ENCODE data around the gene SHMT1. TPM values are rescaled to one million over a fixed set of nuclear protein-coding genes. Genes with fewer than 3 reads are reported as not detected.
"Not testable (repeated sequence)": the region's sequence is repeated elsewhere in the genome, so short reads cannot be mapped to it uniquely, and the experiment has no call there.

Gene SHMT1
- total RNA-seq, 1 experiment from 2014 or later: 83.3 TPM

DNA sequence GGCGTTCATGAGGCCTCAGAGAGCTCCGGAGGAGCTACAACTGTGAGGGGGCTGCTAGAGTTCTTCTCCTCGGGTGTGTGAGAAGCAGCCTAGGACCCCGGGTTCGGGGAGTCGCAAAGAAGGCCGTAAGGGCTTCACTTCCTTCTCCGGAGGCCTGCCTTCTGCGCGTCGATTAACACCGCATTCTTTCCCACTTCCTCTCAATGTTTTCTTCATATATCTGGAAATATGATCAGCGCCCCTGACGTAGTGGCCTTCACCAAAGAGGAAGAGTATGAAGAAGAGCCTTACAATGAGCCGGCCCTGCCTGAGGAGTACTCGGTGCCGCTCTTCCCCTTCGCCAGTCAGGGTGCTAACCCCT lies 47.8 kb downstream of the SHMT1 start:
- no peak for DNase-seq (ENCODE audit: low read depth)
- in situ Hi-C loops (cut with HindIII; ENCODE audit: low pct_unique_long_range_greater_than_20kb, low sequenced_read_pairs): no loop called here

DNA sequence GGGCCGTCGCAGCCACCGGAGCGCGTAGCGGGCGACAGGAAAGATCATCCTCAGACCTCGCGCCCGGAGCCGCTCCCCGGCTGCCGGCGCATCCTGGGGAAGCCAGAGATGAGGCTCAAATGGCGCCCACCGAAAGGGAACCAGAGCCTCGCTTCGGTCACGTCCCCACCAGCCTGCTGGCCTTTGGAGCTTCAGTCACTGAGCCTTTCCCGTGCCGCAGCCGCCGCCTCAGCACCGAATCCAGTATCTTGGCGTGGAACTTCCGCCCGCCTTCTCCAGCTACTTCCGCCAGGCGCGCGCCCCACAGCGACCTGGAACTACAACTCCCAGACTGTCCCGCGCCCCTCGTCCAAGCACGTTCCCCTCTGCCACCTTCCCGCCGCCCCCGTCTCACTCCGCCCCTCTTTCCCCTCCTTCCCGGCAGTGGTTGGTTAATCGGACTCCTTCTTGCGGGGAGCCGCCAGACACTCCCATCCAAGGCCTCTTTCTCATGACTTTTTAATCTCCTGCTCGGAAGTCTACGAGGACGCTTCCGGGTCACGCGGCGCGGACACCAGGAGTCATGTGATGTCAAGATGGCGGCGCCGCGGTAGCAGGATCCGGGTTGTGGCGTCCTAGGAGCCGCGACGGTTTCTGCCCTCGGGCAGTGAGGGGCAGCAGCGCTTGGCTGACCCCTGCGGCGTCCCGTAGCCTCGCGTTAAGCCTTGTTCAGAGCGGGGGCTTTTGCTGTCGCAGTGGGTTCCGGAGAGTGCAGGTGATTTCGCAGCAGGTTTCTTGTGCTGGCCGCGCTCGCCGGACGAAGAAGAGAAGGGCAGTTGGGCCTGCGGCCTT lies 48.4 kb downstream of the SHMT1 start, which contains the start of the genes SMCR8 and TOP3A:
Gene SMCR8, plus strand, starts transcription at position 563 of the 831 bp plus-strand sequence. CDS start 497 bp downstream, outside the sequence.
Gene TOP3A, minus strand, starts transcription at position 264 of the 831 bp plus-strand sequence. Its CDS starts 216 bp downstream, at position 48.
- DNase-seq (ENCODE audit: low read depth): peak; percentile 95
- in situ Hi-C loops (cut with HindIII; ENCODE audit: low pct_unique_long_range_greater_than_20kb, low sequenced_read_pairs): no loop called here

DNA sequence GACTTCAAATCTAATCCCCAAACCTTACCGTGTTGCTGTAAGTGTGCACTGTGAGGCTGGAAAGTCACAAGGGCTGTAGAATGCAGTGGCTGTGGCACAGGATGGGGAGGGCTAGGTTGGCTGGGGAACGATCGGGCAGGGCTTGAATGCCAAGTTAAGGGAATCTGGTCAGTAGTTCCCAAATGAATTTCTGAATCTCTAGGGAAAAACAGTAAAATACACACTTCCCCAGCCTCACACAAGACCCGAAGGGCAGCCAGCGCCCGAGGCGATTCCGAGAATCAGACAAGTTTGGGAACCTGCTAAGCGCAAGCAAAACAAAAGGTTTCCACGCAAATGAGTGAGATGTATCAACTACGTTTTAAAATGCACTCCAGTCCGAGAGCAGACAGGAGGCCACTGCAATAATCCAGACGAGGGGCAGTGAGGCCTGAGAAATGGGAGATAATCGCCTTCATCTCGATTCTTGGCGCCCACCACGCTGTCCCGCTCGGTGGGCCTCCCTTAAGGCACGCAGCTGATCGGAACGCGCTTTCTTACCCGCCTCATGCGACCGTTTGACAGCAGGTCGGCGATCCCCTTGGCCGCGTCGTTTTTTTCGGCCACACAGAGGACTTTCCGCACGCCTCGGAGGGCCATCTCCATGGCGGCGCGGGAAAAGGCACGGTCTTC lies 49.2 kb downstream of the SHMT1 start:
- DNase-seq (ENCODE audit: low read depth): no peak
- in situ Hi-C loops (cut with HindIII; ENCODE audit: low pct_unique_long_range_greater_than_20kb, low sequenced_read_pairs): no loop called here

DNA sequence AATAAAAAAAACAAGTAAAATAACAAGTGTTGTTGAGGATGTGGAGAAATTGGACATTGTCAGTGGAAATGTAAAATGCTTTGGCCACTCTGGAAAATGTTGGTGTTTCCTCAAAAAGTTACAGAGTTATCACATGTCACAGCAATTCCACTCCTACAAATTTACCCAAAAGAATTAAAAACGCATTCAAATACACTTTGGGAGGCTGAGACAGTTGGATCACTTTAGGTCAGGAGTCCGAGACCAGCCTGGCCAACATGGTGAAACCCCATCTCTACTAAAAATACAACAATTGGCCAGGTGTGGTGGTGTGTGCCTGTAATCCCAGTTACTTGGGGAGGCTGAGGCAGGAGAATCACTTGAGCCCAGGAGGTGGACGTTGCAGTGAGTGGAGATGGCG lies 54.1 kb downstream of the SHMT1 start:
- DNase-seq (ENCODE audit: low read depth): no peak
- in situ Hi-C loops (cut with HindIII; ENCODE audit: low pct_unique_long_range_greater_than_20kb, low sequenced_read_pairs): no loop called here

DNA sequence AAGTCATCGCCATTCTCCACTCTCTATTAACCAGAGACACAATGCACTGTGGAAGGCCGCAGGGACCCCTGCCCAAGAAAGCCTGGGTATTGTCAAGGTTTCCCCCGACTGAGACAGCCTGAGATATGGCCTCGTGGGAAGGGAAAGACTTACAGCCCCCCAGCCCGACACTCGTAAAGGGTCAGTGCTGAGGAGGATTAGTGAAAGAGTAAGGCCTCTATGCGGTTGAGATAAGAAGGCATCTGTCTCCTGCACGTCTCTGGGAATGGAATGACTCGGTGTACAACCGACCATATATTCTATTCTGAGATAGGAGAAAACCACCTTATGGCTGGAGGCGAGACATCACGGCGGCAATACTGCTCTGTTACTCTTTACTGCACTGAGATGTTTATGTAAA lies 60.1 kb downstream of the SHMT1 start:
- DNase-seq (ENCODE audit: low read depth): not testable (repeated sequence)

DNA sequence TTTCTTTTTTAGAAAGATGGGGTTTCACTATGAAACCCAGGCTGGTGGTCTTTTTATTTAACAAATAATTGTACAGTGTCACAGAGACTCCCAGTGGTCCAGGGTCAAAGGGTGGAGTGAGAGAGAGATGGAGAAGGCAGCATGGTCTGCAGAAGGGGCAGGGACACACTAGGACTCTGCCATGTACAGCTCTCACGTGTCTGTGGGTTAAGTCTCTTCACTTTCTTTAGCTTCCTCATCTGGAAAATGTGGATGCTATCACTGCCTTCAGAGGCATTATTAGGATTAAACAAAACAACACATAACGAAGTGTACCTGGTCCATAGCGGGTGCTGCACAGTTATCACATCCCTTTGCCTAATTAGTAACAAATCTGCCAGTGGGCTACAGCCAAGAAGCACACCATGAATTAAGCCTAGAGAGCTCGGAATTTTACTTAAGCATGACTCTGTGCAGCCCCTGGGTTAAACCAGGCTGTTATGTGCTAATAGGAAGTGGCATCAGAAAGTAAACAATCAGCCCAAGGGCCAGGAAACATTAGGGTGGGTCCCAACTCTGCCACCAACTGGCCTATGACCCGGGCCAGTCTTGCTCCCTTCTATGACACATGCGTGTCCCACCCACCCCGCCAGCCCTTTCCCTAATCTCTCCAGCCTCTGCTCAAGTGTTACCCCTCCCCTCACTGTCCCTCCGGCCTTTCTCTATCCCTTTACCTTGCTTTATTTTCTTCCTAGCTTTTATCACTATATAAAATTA lies 62.4 kb downstream of the SHMT1 start:
- no peak for DNase-seq (ENCODE audit: low read depth)
- in situ Hi-C loops (cut with HindIII; ENCODE audit: low pct_unique_long_range_greater_than_20kb, low sequenced_read_pairs): no loop called here

More for the DNA sequence above, 60.1 kb downstream of the SHMT1 start:
- in situ Hi-C loops (cut with HindIII; ENCODE audit: low pct_unique_long_range_greater_than_20kb, low sequenced_read_pairs): not testable (repeated sequence)

DNA sequence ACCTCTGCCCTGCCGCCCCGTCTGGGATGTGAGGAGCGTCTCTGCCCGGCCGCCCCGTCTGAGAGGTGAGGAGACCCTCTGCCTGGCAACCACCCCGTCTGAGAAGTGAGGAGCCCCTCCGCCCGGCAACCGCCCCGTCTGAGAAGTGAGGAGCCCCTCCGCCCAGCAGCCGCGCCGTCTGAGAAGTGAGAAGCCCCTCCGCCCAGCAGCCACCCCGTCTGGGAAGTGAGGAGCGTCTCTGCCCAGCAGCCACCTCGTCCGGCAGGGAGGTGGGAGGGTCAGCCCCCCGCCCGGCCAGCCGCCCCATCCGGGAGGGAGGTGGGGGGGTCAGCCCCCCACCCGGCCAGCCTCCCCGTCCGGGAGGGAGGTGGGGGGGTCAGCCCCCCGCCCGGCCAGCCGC lies 65.3 kb downstream of the SHMT1 start:
- in situ Hi-C loops (cut with HindIII; ENCODE audit: low pct_unique_long_range_greater_than_20kb, low sequenced_read_pairs); DNase-seq (ENCODE audit: low read depth): not testable (repeated sequence)

DNA sequence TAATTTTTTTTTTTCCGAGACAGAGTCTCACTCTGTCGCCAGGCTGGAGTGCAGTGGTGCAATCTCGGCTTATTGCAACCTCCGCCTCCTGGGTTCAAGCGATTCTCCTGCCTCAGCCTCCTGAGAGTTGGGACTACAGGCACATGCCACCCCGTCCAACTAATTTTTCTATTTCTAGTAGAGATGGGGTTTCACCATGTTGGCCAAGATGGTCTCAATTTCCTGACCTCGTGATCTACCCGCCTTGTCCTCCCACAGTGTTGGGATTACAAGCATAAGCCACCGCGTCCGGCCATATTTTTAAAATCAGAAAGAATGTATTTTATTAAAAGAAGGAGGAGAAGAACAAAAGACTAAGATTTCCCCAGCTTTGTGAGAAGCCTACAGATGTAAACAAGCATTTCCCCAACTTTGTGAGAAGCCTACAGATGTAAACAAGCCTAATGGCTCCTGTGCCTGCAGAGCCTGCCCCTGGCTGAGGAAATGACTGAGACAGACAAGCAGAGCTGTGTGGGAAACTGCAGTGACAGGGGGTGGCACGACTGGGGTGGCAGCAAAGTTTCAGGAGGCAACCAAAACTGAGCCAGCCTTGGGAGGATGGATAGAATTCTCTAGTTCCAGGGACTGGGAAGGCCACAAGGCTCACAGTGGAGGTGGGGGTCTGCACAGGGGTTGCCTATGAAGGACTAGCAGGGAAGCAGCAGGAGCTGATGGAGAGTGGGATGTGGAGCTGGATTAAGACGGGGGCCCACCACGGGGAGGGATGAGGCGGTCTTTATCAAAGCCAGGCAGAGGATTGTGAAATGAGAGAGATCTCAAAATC lies 71.4 kb downstream of the SHMT1 start:
- in situ Hi-C loops (cut with HindIII; ENCODE audit: low pct_unique_long_range_greater_than_20kb, low sequenced_read_pairs): no loop called here

DNA sequence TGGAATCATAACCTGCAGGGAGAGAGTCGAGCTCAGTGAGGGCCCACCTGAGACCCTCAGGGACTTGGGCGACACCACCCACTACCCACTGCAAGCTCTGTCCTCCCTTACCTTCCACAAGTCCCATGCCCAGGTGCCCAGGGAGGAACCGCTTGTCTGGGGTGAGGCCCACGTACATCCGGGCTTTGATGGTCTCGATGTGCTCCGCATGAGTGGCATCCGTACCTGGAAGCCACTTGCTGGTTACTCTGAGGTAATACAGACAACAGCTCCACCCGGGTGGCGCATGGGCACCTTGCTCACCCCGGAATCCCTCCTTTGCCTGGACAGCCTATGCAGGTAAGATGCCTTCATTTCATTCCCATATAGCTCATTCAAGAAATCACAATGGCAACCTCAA lies 78.1 kb downstream of the SHMT1 start:
- no peak for DNase-seq (ENCODE audit: low read depth)
- in situ Hi-C loops (cut with HindIII; ENCODE audit: low pct_unique_long_range_greater_than_20kb, low sequenced_read_pairs): no loop called here

More for the DNA sequence above, 71.4 kb downstream of the SHMT1 start:
- DNase-seq (ENCODE audit: low read depth): no peak

DNA sequence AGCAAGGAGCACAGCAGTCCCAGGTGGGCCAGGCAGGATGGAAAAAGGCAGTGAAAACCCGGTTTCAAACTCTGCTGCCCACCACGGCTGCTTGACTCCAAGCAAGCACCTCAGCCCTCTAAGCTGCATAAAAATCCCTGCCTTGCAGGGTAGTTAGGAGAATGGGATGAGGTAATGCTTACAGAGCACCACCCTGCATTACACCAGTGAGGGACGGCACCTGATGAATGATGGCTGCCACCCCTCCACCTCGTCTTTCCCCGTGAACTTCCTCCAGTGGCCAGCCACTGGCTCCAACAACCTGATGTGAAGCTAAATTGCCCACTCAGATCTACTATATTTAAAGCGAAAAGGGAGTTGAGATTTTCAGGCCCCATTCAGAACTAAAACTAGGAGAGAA lies 81.6 kb downstream of the SHMT1 start:
- no peak for DNase-seq (ENCODE audit: low read depth)
- in situ Hi-C loops (cut with HindIII; ENCODE audit: low pct_unique_long_range_greater_than_20kb, low sequenced_read_pairs): no loop called here

DNA sequence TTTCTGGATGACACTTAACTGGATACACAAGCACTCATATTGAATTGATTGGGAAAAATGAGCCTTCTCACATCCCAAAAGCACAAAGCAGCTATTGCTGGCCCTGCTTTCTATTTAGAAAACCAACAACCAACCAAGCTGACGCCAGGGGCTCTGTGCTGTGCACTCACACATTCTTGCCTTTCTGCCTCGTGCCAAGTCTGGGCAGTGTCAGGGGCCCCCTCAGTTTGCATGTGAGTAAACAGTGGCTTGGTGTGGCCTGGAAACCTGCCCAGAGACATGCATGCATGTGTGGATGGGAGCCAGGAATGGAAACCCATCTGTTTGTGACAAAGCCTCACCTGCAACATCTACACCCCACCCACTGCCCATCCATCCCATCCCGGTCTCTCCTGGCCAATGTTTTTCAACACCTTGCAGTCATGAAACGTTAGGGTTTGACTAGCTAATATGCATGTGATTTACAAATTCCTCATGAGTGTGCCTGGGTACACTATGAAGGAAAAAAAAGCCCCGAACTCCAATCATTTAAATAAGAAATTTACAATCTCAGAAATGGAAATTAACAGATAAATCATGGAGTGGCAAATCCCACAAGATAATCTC lies 82.5 kb downstream of the SHMT1 start:
- in situ Hi-C loops (cut with HindIII; ENCODE audit: low pct_unique_long_range_greater_than_20kb, low sequenced_read_pairs): no loop called here
- no peak for DNase-seq (ENCODE audit: low read depth)

DNA sequence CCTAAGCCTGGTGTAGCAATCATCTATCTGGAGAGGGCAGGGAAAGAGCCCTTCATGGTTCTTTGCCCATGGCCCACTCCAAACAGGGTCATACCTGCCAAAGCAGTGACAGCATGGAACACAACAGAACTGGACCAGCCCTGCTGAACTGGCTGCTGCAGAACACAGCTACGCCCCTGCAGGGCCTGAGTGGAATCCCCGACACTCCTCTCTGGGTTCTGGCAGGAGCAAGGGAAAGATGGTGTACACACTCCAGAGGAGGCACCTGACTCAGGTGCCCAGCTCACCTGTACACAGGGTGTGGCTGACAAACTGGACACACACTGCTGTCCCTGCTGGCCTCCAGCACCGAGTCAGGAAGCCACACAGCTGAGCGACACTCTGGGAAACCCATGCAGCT lies 83.1 kb downstream of the SHMT1 start:
- in situ Hi-C loops (cut with HindIII; ENCODE audit: low pct_unique_long_range_greater_than_20kb, low sequenced_read_pairs): no loop called here
- DNase-seq (ENCODE audit: low read depth): no peak

DNA sequence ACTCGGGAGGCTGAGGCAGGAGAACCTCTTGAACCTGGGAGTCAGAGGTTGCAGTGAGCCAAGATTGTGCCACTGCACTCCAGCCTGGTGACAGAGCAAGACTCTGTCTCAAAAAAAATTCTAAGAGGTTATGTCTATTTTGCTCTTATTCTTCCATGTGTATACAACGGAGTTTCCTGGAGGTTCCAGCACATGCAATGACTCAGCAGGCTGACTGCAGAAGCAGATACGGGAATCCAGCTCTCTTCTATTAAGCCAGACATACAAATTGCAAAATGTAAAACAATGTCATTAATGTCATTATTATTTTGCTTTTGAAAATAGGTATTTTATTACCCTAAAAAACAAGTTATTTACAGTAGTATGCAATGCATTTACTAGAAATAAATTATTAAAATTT lies 84.5 kb downstream of the SHMT1 start:
- in situ Hi-C loops (cut with HindIII; ENCODE audit: low pct_unique_long_range_greater_than_20kb, low sequenced_read_pairs): no loop called here
- no peak for DNase-seq (ENCODE audit: low read depth)

Other genes starting within 250 kb of the SHMT1 start
- 43.2 and 55.3 TPM in 2 replicates for gene ALKBH5, start 179.7 kb downstream of the SHMT1 start, total RNA-seq (2014; rRNA removed; shearing (Covaris generic); ENCODE audit: low replicate concordance)
- gene LLGL1, start 137.9 kb downstream of the SHMT1 start, total RNA-seq (2014; rRNA removed; shearing (Covaris generic); ENCODE audit: low replicate concordance): 18.1 and 21.4 TPM in 2 replicates
- gene FLII, start 104.8 kb downstream of the SHMT1 start, total RNA-seq (2014; rRNA removed; shearing (Covaris generic); ENCODE audit: low replicate concordance): 313 and 353 TPM in 2 replicates
- 24.6 and 28.4 TPM in 2 replicates for gene MIEF2, start 102.9 kb downstream of the SHMT1 start, total RNA-seq (2014; rRNA removed; shearing (Covaris generic); ENCODE audit: low replicate concordance)
- 11.9 and 15.9 TPM in 2 replicates for gene TOP3A, start 48.6 kb downstream of the SHMT1 start, total RNA-seq (2014; rRNA removed; shearing (Covaris generic); ENCODE audit: low replicate concordance)
- gene SMCR8, start 48.3 kb downstream of the SHMT1 start, total RNA-seq (2014; rRNA removed; shearing (Covaris generic); ENCODE audit: low replicate concordance): 7.0 and 9.7 TPM in 2 replicates
- not detected in 2 replicates for gene EVPLL, start 14.2 kb upstream of the SHMT1 start, total RNA-seq (2014; rRNA removed; shearing (Covaris generic); ENCODE audit: low replicate concordance)
- not detected in 2 replicates for gene LGALS9C, start 113.2 kb upstream of the SHMT1 start, total RNA-seq (2014; rRNA removed; shearing (Covaris generic); ENCODE audit: low replicate concordance)